BJ (cell line): ENCODE results near the gene ANO7. TPM values are rescaled to one million over a fixed set of nuclear protein-coding genes. Genes with fewer than 3 reads are reported as not detected.

Experiments
- CTCF ChIA-PET: fragments of 350-600 bp; formaldehyde crosslinking; extraction: SDS; loops from one replicate; lab custom pipeline; 2021; ENCODE audit warnings: antibody characterized with exemption, inconsistent platforms; lab: Yijun Ruan, JAX
- POLR2A ChIA-PET: fragments of 300-600 bp; sonication (Branson Sonifier 250); formaldehyde crosslinking; extraction: SDS; loops from one replicate; lab custom pipeline; 2021; ENCODE audit warnings: antibody characterized with exemption; lab: Charles Lee
- DNase-seq: peaks from one replicate; pipeline ENCODE4 v3.0.0-alpha.2; 2011; ENCODE audit warnings: low read depth
- H3K27me3 ChIP-seq: 2 replicates; pipeline ENCODE4 v1.6.0; 2011; ENCODE audit warnings: low read length; ENCODE audit not compliant: control insufficient read depth, insufficient read depth
- H3K36me3 ChIP-seq: 2 replicates; pipeline ENCODE4 v1.5.1; 2011; ENCODE audit warnings: low read length; ENCODE audit not compliant: control insufficient read depth, insufficient read depth
- H3K4me3 ChIP-seq: 2 replicates; pipeline ENCODE4 v1.5.1; 2011; ENCODE audit warnings: low read depth, mild to moderate bottlenecking, control low read depth, low read length
- CTCF ChIP-seq: IDR thresholded peaks from 2 replicates; pipeline ENCODE4 v1.5.1; 2011; ENCODE audit warnings: low read depth, mild to moderate bottlenecking, control low read depth, inconsistent platforms, low read length, moderate library complexity; ENCODE audit not compliant: insufficient read depth
- polyA plus RNA-seq: library from polyadenylated mRNA; depleted of rRNA; stranded (reverse); fragments of >200 nt; gene quantifications from 2 replicates; pipeline ENCODE4 v1.2.3, GENCODE V29; 2011

ANO7 gene
- polyA plus RNA-seq, 1 experiment = 0.74 TPM

DNA sequence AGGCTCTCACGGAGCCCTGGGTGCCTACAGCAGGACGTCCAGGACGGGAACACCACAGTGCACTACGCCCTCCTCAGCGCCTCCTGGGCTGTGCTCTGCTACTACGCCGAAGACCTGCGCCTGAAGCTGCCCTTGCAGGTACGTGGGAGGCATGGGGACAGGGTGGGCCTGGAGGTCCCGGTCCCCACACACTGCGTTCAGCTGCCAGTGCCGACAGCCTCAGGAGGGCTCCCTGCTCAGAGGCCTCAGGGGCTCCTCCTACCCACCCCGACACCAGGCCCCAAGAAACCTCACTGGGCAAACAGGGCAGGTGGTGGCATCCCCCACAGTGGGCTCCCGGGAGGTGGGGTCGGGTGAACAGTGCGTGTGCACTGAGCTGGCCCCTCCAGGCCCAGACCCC, 10.8 kb downstream of the ANO7 start:
- POLR2A ChIA-PET = no interaction called here
- no peak overlapping the region for H3K4me3 ChIP-seq
- peaks cover 2% of the 10 kb centered on the region; the same call in 1 of the 2 replicates for H3K27me3 ChIP-seq
- no peaks in the 10 kb centered on the region for H3K36me3 ChIP-seq
- no peak for DNase-seq
- CTCF ChIA-PET = no interaction called here
- no peak for TF ChIP-seq CTCF

- CTCF ChIA-PET = no interaction called here
- Histone ChIP-seq H3K4me3 (no peak overlapping the region), H3K27me3 (peaks cover 2% of the 10 kb centered on the region; the same call in 1 of the 2 replicates), H3K36me3 (no peaks in the 10 kb centered on the region)
- no peak for TF ChIP-seq CTCF
- POLR2A ChIA-PET = no interaction called here
- no peak for DNase-seq
Observed at GRCh38 chr2:241199897-241200821, 11.7 kb downstream of the ANO7 start.

- H3K27me3 ChIP-seq = peaks cover 2% of the 10 kb centered on the region; the same call in 1 of the 2 replicates
- ChIA-PET CTCF (no interaction called here), POLR2A (no interaction called here)
- no peak for TF ChIP-seq CTCF
- no peak overlapping the region for H3K4me3 ChIP-seq
- H3K36me3 ChIP-seq = no peaks in the 10 kb centered on the region
- no peak for DNase-seq
Observed at GRCh38 chr2:241200822-241201395, 12.4 kb downstream of the ANO7 start.

DNA sequence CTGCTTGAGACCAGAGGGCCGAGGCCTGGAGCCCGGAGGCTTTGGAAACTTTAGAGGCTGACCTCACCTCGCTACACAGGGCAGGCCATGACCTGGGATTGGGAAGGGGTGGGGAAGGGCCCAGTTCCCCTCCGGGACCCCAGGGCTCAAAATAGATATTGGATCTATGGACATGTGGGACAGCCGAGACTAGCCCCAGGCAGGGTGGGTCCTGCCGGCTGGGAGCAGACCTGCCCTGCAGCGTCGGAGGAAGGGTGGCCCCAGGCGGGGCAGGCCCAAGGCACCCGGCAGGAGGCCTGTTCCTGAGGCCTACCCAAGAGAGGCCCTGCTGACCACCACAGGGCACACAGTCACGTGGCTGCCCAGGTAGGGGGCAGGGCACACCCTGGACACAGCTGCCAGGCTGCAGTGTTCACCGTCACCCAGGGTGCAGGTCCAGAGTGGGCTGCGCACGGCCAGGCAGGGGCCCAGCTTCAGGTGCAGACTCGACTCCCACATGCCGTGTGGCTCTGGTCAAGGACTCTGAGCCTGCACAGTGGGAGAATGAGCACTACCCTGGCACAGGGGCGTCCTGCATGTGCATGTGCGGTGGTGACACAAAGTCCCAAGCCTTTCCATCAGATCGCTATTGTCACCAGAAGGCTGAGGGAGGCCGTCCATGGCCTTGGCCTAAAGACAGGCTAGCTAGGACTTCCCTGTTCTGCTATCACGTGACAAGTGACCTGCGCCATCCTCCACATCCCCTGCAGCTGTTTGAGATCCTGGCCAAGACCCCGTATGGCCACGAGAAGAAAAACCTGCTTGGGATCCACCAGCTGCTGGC, 13.2 kb downstream of the ANO7 start:
- ChIA-PET CTCF (no interaction called here), POLR2A (no interaction called here)
- TF ChIP-seq CTCF = no peak
- Histone ChIP-seq H3K4me3 (no peak overlapping the region), H3K27me3 (no peaks in the 10 kb centered on the region), H3K36me3 (no peaks in the 10 kb centered on the region)
- DNase-seq = no peak

DNA sequence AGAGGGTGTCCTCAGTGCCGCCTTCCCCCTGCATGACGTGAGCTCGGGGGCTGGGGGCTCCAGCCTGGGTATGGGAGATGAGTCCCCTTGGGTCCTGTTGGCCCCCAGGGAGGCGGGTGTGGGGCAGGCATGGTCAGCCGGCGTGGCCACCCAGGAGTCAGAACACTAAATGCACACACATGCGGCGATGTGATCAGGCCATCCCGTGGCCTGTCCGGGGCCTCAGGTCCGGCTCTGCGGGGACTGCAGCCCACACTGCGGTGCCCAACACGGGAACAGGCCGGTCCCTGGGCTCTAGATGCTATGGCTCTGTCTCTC, 13.8 kb downstream of the ANO7 start:
- Histone ChIP-seq H3K36me3 (no peaks in the 10 kb centered on the region), H3K4me3 (no peak overlapping the region), H3K27me3 (no peaks in the 10 kb centered on the region)
- no peak for DNase-seq
- POLR2A ChIA-PET = no interaction called here
- no peak for TF ChIP-seq CTCF
- CTCF ChIA-PET = no interaction called here
